Fibroblast of skin of right quadriceps (primary cell): ENCODE measurements around the gene MLYCD.

ENCODE experiments used
- DNase-seq: peaks from one replicate; pipeline ENCODE4 v3.0.0-alpha.2; 2013

MLYCD gene

GRCh38 chr16:83972256-83973008, 73.5 kb downstream of the MLYCD start:
- DNase-seq = no peak

GRCh38 chr16:83973077-83973476, 74.2 kb downstream of the MLYCD start:
- DNase-seq = no peak

GRCh38 chr16:83973581-83974385, 74.9 kb downstream of the MLYCD start:
- DNase-seq = no peak

GRCh38 chr16:83974475-83974874, 75.6 kb downstream of the MLYCD start:
- no peak for DNase-seq

GRCh38 chr16:83975590-83976260, 76.8 kb downstream of the MLYCD start:
- no peak for DNase-seq
